ENCODE data around the gene RNF19B. TPM values are rescaled to one million over a fixed set of nuclear protein-coding genes. Genes with fewer than 3 reads are reported as not detected.

The RNF19B gene
- total and polyA plus RNA-seq, 2 of the 13 experiments (the other 11 are each of a cell fraction or from before 2014, with no cell fraction given), result 15.3 to 22.5 TPM

DNA sequence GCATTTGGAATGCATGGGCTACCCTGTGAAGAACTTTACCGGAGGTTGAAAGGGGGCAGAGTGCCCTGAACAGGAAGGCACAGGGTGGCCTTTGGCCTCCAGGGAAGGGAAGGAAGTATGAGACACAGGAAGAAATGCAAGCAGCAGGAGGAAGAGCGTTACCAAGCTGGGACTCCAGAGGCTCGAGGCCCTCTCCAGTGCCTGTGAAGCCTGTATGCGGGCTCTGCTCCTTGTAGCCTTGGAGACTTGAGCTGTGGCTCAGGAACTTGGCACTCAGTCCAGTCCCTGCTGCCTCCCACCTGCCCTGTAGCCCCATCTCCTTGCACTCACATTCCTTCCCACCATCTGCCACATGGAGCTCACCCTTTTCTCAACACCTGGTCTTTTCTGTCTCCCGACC is 33.5 kb upstream of the RNF19B start:
- in situ Hi-C loops (cut with HindIII; ENCODE audit: extremely low pct_ligation_motif_present, low pct_unique_long_range_greater_than_20kb) (no loop called here), intact Hi-C loops (cut with micrococcal nuclease; ENCODE audit: unreplicated experiment) (no loop called here)
- FAIRE-seq, result no peak
- Histone ChIP-seq H3K4me1 (ENCODE audit: insufficient read depth, low read length) (peaks cover 14% of the 10 kb centered on the region), H3K27ac (ENCODE audit: extremely low read length, insufficient read depth, low read length) (no peak overlapping the region), H3K4me3 (replicated peaks in 1 of 3; ENCODE audit: insufficient read depth in 1 of 3, low read depth in 2 of 3, low read length in 3 of 3) (no peak overlapping the region), H3K4me2 (ENCODE audit: low read depth, low read length) (no peak overlapping the region), H3K36me3 (replicated peaks in 1 of 2; ENCODE audit: control insufficient read depth in 1 of 2, insufficient read depth in 2 of 2, low read length in 2 of 2) (no peaks in the 10 kb centered on the region), H2AFZ (ENCODE audit: low read length) (no peak overlapping the region), H3K9ac (ENCODE audit: insufficient read depth, low read depth, low read length) (no peak overlapping the region), H3K79me2 (ENCODE audit: insufficient read depth, low read length) (no peaks in the 10 kb centered on the region), H3K27me3 (ENCODE audit: control insufficient read depth in 1 of 2, insufficient read depth in 2 of 2, low read length in 2 of 2) (no peaks in the 10 kb centered on the region), H3K9me3 (ENCODE audit: low read length) (no peaks in the 10 kb centered on the region), H4K20me1 (ENCODE audit: insufficient read depth, low read length) (no peaks in the 10 kb centered on the region)
- ChIA-PET POLR2A (interaction anchor here (0.8 kb wide), 1 partner anchor 33 kb away, joined by 3 read pairs; the partner anchor contains the start of gene RNF19B), CTCF (ENCODE audit: low intra/inter-chr PET ratio, low total read pairs) (no interaction called here)
- no TSS peak for BruUV-seq (replicated peaks)
- DNase-seq (ENCODE audit: low spot score), result no peak
- ATAC-seq, result no peak; the same call in 2 of the 3 replicates
- WGBS (ENCODE audit: low lambda C conversion rate), result 79% methylated on average over 5 of the region's 5 CpGs
- TF ChIP-seq ZNF883 (CRISPR knock-in tag; IDR thresholded peaks at IDR 0.05; ENCODE audit: not compliant biosample characterization), result no peak
- TF ChIP-seq, protein P1, sequence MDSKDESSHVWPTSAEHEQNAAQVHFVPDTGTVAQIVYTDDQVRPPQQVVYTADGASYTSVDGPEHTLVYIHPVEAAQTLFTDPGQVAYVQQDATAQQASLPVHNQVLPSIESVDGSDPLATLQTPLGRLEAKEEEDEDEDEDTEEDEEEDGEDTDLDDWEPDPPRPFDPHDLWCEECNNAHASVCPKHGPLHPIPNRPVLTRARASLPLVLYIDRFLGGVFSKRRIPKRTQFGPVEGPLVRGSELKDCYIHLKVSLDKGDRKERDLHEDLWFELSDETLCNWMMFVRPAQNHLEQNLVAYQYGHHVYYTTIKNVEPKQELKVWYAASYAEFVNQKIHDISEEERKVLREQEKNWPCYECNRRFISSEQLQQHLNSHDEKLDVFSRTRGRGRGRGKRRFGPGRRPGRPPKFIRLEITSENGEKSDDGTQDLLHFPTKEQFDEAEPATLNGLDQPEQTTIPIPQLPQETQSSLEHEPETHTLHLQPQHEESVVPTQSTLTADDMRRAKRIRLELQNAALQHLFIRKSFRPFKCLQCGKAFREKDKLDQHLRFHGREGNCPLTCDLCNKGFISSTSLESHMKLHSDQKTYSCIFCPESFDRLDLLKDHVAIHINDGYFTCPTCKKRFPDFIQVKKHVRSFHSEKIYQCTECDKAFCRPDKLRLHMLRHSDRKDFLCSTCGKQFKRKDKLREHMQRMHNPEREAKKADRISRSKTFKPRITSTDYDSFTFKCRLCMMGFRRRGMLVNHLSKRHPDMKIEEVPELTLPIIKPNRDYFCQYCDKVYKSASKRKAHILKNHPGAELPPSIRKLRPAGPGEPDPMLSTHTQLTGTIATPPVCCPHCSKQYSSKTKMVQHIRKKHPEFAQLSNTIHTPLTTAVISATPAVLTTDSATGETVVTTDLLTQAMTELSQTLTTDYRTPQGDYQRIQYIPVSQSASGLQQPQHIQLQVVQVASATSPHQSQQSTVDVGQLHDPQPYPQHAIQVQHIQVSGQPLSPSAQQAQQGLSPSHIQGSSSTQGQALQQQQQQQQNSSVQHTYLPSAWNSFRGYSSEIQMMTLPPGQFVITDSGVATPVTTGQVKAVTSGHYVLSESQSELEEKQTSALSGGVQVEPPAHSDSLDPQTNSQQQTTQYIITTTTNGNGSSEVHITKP (CRISPR knock-in tag; IDR thresholded peaks at IDR 0.05; ENCODE audit: low read depth), result no peak
- no peak for TF ChIP-seq ARNTL (CRISPR knock-in tag; IDR thresholded peaks at IDR 0.05)
- TF ChIP-seq, protein P2, sequence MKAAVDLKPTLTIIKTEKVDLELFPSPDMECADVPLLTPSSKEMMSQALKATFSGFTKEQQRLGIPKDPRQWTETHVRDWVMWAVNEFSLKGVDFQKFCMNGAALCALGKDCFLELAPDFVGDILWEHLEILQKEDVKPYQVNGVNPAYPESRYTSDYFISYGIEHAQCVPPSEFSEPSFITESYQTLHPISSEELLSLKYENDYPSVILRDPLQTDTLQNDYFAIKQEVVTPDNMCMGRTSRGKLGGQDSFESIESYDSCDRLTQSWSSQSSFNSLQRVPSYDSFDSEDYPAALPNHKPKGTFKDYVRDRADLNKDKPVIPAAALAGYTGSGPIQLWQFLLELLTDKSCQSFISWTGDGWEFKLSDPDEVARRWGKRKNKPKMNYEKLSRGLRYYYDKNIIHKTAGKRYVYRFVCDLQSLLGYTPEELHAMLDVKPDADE (CRISPR knock-in tag; IDR thresholded peaks at IDR 0.05), result no peak
- TF ChIP-seq NPAS2 (CRISPR knock-in tag; IDR thresholded peaks at IDR 0.05; ENCODE audit: borderline replicate concordance), result no peak
- TF ChIP-seq ZNF354B (CRISPR knock-in tag; IDR thresholded peaks at IDR 0.05), result no peak
- TF ChIP-seq SETDB1 (CRISPR knock-in tag; IDR thresholded peaks at IDR 0.05; ENCODE audit: borderline replicate concordance), result no peak
- TF ChIP-seq SMAD1 (CRISPR knock-in tag; IDR thresholded peaks at IDR 0.05; ENCODE audit: borderline replicate concordance, low read depth), result no peak
- TF ChIP-seq, protein P3, sequence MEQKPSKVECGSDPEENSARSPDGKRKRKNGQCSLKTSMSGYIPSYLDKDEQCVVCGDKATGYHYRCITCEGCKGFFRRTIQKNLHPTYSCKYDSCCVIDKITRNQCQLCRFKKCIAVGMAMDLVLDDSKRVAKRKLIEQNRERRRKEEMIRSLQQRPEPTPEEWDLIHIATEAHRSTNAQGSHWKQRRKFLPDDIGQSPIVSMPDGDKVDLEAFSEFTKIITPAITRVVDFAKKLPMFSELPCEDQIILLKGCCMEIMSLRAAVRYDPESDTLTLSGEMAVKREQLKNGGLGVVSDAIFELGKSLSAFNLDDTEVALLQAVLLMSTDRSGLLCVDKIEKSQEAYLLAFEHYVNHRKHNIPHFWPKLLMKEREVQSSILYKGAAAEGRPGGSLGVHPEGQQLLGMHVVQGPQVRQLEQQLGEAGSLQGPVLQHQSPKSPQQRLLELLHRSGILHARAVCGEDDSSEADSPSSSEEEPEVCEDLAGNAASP (CRISPR knock-in tag; IDR thresholded peaks at IDR 0.05; ENCODE audit: borderline replicate concordance), result no peak
- TF ChIP-seq ZNF768 (CRISPR knock-in tag; IDR thresholded peaks at IDR 0.05), result no peak
- TF ChIP-seq ZNF253 (CRISPR knock-in tag; IDR thresholded peaks at IDR 0.05; ENCODE audit: borderline replicate concordance), result no peak
- TF ChIP-seq, protein P4, sequence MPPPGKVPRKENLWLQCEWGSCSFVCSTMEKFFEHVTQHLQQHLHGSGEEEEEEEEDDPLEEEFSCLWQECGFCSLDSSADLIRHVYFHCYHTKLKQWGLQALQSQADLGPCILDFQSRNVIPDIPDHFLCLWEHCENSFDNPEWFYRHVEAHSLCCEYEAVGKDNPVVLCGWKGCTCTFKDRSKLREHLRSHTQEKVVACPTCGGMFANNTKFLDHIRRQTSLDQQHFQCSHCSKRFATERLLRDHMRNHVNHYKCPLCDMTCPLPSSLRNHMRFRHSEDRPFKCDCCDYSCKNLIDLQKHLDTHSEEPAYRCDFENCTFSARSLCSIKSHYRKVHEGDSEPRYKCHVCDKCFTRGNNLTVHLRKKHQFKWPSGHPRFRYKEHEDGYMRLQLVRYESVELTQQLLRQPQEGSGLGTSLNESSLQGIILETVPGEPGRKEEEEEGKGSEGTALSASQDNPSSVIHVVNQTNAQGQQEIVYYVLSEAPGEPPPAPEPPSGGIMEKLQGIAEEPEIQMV (CRISPR knock-in tag; IDR thresholded peaks at IDR 0.05; ENCODE audit: low read depth), result no peak
- TF ChIP-seq, protein P5, sequence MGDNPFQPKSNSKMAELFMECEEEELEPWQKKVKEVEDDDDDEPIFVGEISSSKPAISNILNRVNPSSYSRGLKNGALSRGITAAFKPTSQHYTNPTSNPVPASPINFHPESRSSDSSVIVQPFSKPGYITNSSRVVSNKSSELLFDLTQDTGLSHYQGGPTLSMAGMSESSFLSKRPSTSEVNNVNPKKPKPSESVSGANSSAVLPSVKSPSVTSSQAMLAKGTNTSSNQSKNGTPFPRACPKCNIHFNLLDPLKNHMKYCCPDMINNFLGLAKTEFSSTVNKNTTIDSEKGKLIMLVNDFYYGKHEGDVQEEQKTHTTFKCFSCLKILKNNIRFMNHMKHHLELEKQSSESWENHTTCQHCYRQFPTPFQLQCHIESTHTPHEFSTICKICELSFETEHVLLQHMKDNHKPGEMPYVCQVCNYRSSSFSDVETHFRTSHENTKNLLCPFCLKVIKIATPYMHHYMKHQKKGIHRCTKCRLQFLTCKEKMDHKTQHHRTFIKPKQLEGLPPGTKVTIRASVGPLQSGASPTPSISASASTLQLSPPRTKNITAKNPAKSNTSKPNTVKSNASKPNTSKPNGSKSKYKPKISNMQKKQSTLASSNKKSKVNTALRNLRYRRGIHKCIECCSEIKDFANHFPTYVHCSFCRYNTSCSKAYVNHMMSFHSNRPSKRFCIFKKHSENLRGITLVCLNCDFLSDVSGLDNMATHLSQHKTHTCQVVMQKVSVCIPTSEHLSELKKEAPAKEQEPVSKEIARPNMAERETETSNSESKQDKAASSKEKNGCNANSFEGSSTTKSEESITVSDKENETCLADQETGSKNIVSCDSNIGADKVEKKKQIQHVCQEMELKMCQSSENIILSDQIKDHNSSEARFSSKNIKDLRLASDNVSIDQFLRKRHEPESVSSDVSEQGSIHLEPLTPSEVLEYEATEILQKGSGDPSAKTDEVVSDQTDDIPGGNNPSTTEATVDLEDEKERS (CRISPR knock-in tag; IDR thresholded peaks at IDR 0.05), result no peak
